Ishikawa (cell line): ENCODE results near the gene PRKACA.

Experiments
- CEBPB ChIP-seq: IDR thresholded peaks from 2 replicates; pipeline ENCODE4 v1.6.1; 2012
- EGR1 ChIP-seq: IDR thresholded peaks from 2 replicates; pipeline ENCODE4 v1.6.1; 2012
- EP300 ChIP-seq: IDR thresholded peaks from 2 replicates; pipeline ENCODE4 v1.6.1; 2012; ENCODE audit warnings: borderline replicate concordance
- MAX ChIP-seq: IDR thresholded peaks from 2 replicates; pipeline ENCODE4 v1.6.1; 2012
- NFIC ChIP-seq: IDR thresholded peaks from 2 replicates; pipeline ENCODE4 v1.6.1; 2012
- TAF1 ChIP-seq: IDR thresholded peaks from 2 replicates; pipeline ENCODE4 v1.6.1; 2012; ENCODE audit warnings: low read depth, mild to moderate bottlenecking

GRCh38 chr19:14116525-14116917, 1.0 kb downstream of the PRKACA start:
- TF ChIP-seq TAF1, result no peak
- TF ChIP-seq CEBPB, result no peak
- TF ChIP-seq EP300, result no peak
- no peak for TF ChIP-seq EGR1
- TF ChIP-seq MAX, result no peak
- TF ChIP-seq NFIC, result no peak
